GM12873 (cell line): ENCODE results near the gene PUS7.

Experiments
- CTCF ChIP-seq: IDR thresholded peaks from 2 replicates; pipeline ENCODE4 v1.5.1; 2012; ENCODE audit warnings: low read depth, mild to moderate bottlenecking, moderate library complexity, low read length, control low read depth; ENCODE audit not compliant: insufficient read depth; ENCODE audit errors: missing control alignments

Gene PUS7

GRCh38 chr7:105521717-105522463, at the start of gene PUS7:
PUS7 (minus strand) TSS chr7:105522271; CDS start chr7:105508512, 13,759 bp downstream.
- TF ChIP-seq CTCF: no peak

GRCh38 chr7:105567821-105568220, 45.8 kb upstream of the PUS7 start:
- TF ChIP-seq CTCF: no peak

GRCh38 chr7:105567024-105567423, 45.0 kb upstream of the PUS7 start:
- no peak for TF ChIP-seq CTCF

- no peak for TF ChIP-seq CTCF
Measured at GRCh38 chr7:105565190-105565589, 43.1 kb upstream of the PUS7 start.

GRCh38 chr7:105559926-105560325, 37.9 kb upstream of the PUS7 start:
- TF ChIP-seq CTCF: no peak

GRCh38 chr7:105538339-105538738, 16.3 kb upstream of the PUS7 start:
- TF ChIP-seq CTCF: no peak

- no peak for TF ChIP-seq CTCF
Measured at GRCh38 chr7:105532709-105533460, 10.8 kb upstream of the PUS7 start.
